ENCODE data around the gene ECPAS.

The ECPAS gene

GRCh38 chr9:111438541-111439235 is 45.5 kb downstream of the ECPAS start:
- TF ChIP-seq TCF4 (CRISPR knock-in tag; IDR thresholded peaks at IDR 0.05; ENCODE audit: borderline replicate concordance) (no peak), TOX (CRISPR knock-in tag; IDR thresholded peaks at IDR 0.05; ENCODE audit: borderline replicate concordance) (no peak), ESRRG (CRISPR knock-in tag; IDR thresholded peaks at IDR 0.05) (no peak), SNAI2 (CRISPR knock-in tag; IDR thresholded peaks at IDR 0.05) (no peak)
- TF ChIP-seq, protein P1, sequence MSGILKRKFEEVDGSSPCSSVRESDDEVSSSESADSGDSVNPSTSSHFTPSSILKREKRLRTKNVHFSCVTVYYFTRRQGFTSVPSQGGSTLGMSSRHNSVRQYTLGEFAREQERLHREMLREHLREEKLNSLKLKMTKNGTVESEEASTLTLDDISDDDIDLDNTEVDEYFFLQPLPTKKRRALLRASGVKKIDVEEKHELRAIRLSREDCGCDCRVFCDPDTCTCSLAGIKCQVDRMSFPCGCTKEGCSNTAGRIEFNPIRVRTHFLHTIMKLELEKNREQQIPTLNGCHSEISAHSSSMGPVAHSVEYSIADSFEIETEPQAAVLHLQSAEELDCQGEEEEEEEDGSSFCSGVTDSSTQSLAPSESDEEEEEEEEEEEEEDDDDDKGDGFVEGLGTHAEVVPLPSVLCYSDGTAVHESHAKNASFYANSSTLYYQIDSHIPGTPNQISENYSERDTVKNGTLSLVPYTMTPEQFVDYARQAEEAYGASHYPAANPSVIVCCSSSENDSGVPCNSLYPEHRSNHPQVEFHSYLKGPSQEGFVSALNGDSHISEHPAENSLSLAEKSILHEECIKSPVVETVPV (CRISPR knock-in tag; IDR thresholded peaks at IDR 0.05), result no peak
- no peak for ATAC-seq

DNA sequence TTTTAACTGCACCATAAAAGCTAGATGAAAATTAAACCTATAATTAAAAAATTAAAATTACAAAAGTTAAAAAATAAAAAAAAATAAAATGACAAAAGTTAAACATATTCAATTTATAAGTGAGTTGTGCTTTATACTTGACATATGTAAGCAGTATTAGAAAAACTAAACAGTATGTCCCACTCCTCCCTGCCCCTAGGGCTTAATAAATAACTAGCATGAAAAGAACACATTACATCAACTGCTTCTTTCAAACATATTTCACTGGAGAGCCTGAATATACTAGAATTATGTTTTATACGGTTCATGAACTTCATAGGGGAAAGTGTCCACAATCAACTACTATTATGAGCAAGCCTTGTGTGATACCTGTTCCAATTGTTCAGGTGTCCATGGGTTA is 47.6 kb downstream of the ECPAS start:
- TF ChIP-seq OSR1 (CRISPR knock-in tag; IDR thresholded peaks at IDR 0.05) (no peak), ZC3H10 (CRISPR knock-in tag; IDR thresholded peaks at IDR 0.05) (no peak), ZNF8 (CRISPR knock-in tag; IDR thresholded peaks at IDR 0.05) (no peak), CSDC2 (CRISPR knock-in tag; IDR thresholded peaks at IDR 0.05) (no peak), BACH2 (CRISPR knock-in tag; IDR thresholded peaks at IDR 0.05; ENCODE audit: borderline replicate concordance) (no peak)
- TF ChIP-seq, protein P2, sequence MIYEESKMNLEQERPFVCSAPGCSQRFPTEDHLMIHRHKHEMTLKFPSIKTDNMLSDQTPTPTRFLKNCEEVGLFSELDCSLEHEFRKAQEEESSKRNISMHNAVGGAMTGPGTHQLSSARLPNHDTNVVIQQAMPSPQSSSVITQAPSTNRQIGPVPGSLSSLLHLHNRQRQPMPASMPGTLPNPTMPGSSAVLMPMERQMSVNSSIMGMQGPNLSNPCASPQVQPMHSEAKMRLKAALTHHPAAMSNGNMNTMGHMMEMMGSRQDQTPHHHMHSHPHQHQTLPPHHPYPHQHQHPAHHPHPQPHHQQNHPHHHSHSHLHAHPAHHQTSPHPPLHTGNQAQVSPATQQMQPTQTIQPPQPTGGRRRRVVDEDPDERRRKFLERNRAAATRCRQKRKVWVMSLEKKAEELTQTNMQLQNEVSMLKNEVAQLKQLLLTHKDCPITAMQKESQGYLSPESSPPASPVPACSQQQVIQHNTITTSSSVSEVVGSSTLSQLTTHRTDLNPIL (CRISPR knock-in tag; IDR thresholded peaks at IDR 0.05; ENCODE audit: low read depth), result no peak
- ATAC-seq, result no peak

DNA sequence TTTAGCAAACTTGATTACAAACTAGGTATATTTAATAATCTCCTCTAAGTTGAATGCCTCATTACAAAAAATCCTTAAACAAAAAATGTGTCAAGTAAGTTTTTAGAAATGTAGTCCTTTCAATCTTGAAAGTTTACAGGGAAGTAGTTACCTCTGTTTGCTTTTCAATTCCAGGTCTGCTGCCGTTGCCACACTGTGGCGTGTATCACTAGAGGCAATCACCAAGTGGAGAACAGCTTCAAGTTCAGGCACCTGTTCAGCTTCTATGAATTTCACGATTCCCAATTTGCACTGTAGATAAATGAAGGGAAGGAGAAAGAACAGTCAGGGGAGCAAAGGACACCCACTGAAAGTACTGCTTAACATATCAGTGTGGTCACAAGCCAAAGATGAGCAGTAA is 51.1 kb downstream of the ECPAS start:
- ATAC-seq, result no peak
- no peak for TF ChIP-seq TOX (CRISPR knock-in tag; IDR thresholded peaks at IDR 0.05; ENCODE audit: borderline replicate concordance)
- TF ChIP-seq ISL1 (CRISPR knock-in tag; IDR thresholded peaks at IDR 0.05), result no peak
- no peak for TF ChIP-seq ZFP3 (CRISPR knock-in tag; IDR thresholded peaks at IDR 0.05)
- no peak for TF ChIP-seq CSDC2 (CRISPR knock-in tag; IDR thresholded peaks at IDR 0.05)
- TF ChIP-seq ZNF565 (CRISPR knock-in tag; conservative IDR thresholded peaks at IDR 0.05; ENCODE audit: low read depth), result no peak
- TF ChIP-seq, protein P3, sequence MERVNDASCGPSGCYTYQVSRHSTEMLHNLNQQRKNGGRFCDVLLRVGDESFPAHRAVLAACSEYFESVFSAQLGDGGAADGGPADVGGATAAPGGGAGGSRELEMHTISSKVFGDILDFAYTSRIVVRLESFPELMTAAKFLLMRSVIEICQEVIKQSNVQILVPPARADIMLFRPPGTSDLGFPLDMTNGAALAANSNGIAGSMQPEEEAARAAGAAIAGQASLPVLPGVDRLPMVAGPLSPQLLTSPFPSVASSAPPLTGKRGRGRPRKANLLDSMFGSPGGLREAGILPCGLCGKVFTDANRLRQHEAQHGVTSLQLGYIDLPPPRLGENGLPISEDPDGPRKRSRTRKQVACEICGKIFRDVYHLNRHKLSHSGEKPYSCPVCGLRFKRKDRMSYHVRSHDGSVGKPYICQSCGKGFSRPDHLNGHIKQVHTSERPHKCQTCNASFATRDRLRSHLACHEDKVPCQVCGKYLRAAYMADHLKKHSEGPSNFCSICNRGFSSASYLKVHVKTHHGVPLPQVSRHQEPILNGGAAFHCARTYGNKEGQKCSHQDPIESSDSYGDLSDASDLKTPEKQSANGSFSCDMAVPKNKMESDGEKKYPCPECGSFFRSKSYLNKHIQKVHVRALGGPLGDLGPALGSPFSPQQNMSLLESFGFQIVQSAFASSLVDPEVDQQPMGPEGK (CRISPR knock-in tag; IDR thresholded peaks at IDR 0.05; ENCODE audit: borderline replicate concordance), result no peak
- no peak for TF ChIP-seq GLIS3 (CRISPR knock-in tag; IDR thresholded peaks at IDR 0.05)
- no peak for TF ChIP-seq ZNF8 (CRISPR knock-in tag; IDR thresholded peaks at IDR 0.05)
- no peak for TF ChIP-seq BACH2 (CRISPR knock-in tag; IDR thresholded peaks at IDR 0.05; ENCODE audit: borderline replicate concordance)
- TF ChIP-seq RARB (CRISPR knock-in tag; IDR thresholded peaks at IDR 0.05), result no peak
- TF ChIP-seq ZNF70 (CRISPR knock-in tag; IDR thresholded peaks at IDR 0.05), result no peak
- TF ChIP-seq SNAI2 (CRISPR knock-in tag; IDR thresholded peaks at IDR 0.05), result no peak
- no peak for TF ChIP-seq ZFP30 (CRISPR knock-in tag; IDR thresholded peaks at IDR 0.05)
- TF ChIP-seq, protein P1 (CRISPR knock-in tag; IDR thresholded peaks at IDR 0.05), result no peak
- TF ChIP-seq TCF4 (CRISPR knock-in tag; IDR thresholded peaks at IDR 0.05; ENCODE audit: borderline replicate concordance), result no peak
- no peak for TF ChIP-seq ARNTL (CRISPR knock-in tag; IDR thresholded peaks at IDR 0.05; ENCODE audit: borderline replicate concordance, low read depth)
- no peak for TF ChIP-seq PPARA (CRISPR knock-in tag; IDR thresholded peaks at IDR 0.05; ENCODE audit: borderline replicate concordance)

GRCh38 chr9:111431684-111432083 is 52.5 kb downstream of the ECPAS start:
- TF ChIP-seq ZNF565 (CRISPR knock-in tag; conservative IDR thresholded peaks at IDR 0.05; ENCODE audit: low read depth) (no peak), TOX (CRISPR knock-in tag; IDR thresholded peaks at IDR 0.05; ENCODE audit: borderline replicate concordance) (no peak), GLIS3 (CRISPR knock-in tag; IDR thresholded peaks at IDR 0.05) (no peak), SNAI2 (CRISPR knock-in tag; IDR thresholded peaks at IDR 0.05) (no peak), ARNTL (CRISPR knock-in tag; IDR thresholded peaks at IDR 0.05; ENCODE audit: borderline replicate concordance, low read depth) (no peak), ESRRG (CRISPR knock-in tag; IDR thresholded peaks at IDR 0.05) (no peak), ZFP3 (CRISPR knock-in tag; IDR thresholded peaks at IDR 0.05) (no peak), BACH2 (CRISPR knock-in tag; IDR thresholded peaks at IDR 0.05; ENCODE audit: borderline replicate concordance) (no peak), CSDC2 (CRISPR knock-in tag; IDR thresholded peaks at IDR 0.05) (no peak), RARB (CRISPR knock-in tag; IDR thresholded peaks at IDR 0.05) (no peak), ZFP30 (CRISPR knock-in tag; IDR thresholded peaks at IDR 0.05) (no peak), TCF4 (CRISPR knock-in tag; IDR thresholded peaks at IDR 0.05; ENCODE audit: borderline replicate concordance) (no peak), ZNF70 (CRISPR knock-in tag; IDR thresholded peaks at IDR 0.05) (no peak)
- TF ChIP-seq, protein P3 (CRISPR knock-in tag; IDR thresholded peaks at IDR 0.05; ENCODE audit: borderline replicate concordance), result no peak
- TF ChIP-seq, protein P4, sequence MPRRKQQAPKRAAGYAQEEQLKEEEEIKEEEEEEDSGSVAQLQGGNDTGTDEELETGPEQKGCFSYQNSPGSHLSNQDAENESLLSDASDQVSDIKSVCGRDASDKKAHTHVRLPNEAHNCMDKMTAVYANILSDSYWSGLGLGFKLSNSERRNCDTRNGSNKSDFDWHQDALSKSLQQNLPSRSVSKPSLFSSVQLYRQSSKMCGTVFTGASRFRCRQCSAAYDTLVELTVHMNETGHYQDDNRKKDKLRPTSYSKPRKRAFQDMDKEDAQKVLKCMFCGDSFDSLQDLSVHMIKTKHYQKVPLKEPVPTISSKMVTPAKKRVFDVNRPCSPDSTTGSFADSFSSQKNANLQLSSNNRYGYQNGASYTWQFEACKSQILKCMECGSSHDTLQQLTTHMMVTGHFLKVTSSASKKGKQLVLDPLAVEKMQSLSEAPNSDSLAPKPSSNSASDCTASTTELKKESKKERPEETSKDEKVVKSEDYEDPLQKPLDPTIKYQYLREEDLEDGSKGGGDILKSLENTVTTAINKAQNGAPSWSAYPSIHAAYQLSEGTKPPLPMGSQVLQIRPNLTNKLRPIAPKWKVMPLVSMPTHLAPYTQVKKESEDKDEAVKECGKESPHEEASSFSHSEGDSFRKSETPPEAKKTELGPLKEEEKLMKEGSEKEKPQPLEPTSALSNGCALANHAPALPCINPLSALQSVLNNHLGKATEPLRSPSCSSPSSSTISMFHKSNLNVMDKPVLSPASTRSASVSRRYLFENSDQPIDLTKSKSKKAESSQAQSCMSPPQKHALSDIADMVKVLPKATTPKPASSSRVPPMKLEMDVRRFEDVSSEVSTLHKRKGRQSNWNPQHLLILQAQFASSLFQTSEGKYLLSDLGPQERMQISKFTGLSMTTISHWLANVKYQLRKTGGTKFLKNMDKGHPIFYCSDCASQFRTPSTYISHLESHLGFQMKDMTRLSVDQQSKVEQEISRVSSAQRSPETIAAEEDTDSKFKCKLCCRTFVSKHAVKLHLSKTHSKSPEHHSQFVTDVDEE (CRISPR knock-in tag; IDR thresholded peaks at IDR 0.05), result no peak
- no peak for ATAC-seq
